ENCODE measurements around the gene NOG.

DNA sequence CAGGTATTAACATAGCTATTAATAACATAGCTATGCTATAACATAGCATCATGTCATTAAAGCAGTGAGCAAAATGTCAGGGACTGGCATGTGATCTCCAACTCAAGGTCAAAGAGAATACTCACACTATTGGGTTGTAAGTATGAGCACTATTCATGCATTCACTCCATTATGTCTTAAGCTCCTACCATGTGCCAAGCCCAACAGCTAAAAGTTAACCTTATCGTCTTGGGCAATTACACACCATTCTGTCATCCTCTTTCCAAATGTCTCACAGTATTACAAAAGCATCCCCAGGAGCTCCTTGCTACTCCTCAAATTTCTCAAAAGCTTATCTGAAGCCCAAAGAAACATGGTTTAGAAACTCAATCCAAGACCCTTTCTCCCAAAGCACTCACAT is 22.0 kb upstream of the NOG start:
- TF ChIP-seq POLR2A (IDR thresholded peaks at IDR 0.05) (no peak), POLR2AphosphoS5 (IDR thresholded peaks at IDR 0.05) (no peak)
- TF ChIP-seq, protein P1, sequence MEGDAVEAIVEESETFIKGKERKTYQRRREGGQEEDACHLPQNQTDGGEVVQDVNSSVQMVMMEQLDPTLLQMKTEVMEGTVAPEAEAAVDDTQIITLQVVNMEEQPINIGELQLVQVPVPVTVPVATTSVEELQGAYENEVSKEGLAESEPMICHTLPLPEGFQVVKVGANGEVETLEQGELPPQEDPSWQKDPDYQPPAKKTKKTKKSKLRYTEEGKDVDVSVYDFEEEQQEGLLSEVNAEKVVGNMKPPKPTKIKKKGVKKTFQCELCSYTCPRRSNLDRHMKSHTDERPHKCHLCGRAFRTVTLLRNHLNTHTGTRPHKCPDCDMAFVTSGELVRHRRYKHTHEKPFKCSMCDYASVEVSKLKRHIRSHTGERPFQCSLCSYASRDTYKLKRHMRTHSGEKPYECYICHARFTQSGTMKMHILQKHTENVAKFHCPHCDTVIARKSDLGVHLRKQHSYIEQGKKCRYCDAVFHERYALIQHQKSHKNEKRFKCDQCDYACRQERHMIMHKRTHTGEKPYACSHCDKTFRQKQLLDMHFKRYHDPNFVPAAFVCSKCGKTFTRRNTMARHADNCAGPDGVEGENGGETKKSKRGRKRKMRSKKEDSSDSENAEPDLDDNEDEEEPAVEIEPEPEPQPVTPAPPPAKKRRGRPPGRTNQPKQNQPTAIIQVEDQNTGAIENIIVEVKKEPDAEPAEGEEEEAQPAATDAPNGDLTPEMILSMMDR (IDR thresholded peaks at IDR 0.05): no peak

All from prostate gland (tissue), 2 donors.